ENCODE results near the gene STAG1.

STAG1 gene

GRCh38 chr3:136311261-136311660 is 440.9 kb downstream of the STAG1 start:
- no peak for DNase-seq

GRCh38 chr3:136305879-136306278 is 446.3 kb downstream of the STAG1 start:
- peak; percentile 20 for DNase-seq

- no peak for DNase-seq
These were observed 451.7 kb downstream of the STAG1 start for GRCh38 chr3:136300444-136300843.

- no peak for DNase-seq
These were observed 454.4 kb downstream of the STAG1 start for GRCh38 chr3:136297826-136298225.

- DNase-seq, result no peak
These were observed 455.2 kb downstream of the STAG1 start for GRCh38 chr3:136296960-136297359.

- DNase-seq, result no peak
These were observed 458.0 kb downstream of the STAG1 start for GRCh38 chr3:136294176-136294575.

GRCh38 chr3:136293279-136293678 is 458.9 kb downstream of the STAG1 start:
- no peak for DNase-seq

GRCh38 chr3:136292500-136292899 is 459.7 kb downstream of the STAG1 start:
- no peak for DNase-seq

- no peak for DNase-seq
These were observed 460.9 kb downstream of the STAG1 start for GRCh38 chr3:136291302-136291701.
